Measurements from ENCODE around the gene GLRX3. TPM values are rescaled to one million over a fixed set of nuclear protein-coding genes. Genes with fewer than 3 reads are reported as not detected.

GLRX3 gene
- total RNA-seq, 1 experiment from 2014 or later, result 142 TPM

DNA sequence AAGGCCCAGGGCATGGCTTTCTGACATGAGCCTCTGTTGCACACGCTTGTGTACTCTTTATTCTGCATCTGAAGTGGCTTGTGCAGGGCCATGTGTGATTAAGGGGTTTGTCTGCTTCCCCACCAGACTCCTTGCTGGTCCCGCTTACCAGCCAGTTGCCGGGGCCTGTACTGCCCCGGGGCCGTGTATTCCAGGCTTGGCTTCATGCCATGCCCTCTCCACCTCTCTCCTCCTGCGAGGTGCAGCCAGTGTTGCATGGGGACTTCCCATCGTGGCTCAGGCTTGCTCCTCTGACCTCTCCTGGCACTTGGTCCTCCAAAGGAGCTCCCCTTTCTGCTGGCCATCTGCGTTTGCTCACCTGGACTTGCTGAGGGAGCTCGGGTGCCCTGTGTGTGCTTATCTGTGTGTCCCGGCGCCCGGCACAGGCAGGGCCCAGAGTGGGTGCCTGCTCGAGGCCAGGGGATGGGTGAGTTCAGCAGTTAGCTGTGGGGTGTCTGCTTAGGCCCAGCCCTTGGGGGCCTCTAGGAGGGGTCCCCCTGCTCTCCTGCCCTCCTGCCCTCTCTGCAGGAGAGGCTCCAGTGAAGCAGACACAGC lies 14.6 kb upstream of the GLRX3 start:
- TF ChIP-seq, protein P1, sequence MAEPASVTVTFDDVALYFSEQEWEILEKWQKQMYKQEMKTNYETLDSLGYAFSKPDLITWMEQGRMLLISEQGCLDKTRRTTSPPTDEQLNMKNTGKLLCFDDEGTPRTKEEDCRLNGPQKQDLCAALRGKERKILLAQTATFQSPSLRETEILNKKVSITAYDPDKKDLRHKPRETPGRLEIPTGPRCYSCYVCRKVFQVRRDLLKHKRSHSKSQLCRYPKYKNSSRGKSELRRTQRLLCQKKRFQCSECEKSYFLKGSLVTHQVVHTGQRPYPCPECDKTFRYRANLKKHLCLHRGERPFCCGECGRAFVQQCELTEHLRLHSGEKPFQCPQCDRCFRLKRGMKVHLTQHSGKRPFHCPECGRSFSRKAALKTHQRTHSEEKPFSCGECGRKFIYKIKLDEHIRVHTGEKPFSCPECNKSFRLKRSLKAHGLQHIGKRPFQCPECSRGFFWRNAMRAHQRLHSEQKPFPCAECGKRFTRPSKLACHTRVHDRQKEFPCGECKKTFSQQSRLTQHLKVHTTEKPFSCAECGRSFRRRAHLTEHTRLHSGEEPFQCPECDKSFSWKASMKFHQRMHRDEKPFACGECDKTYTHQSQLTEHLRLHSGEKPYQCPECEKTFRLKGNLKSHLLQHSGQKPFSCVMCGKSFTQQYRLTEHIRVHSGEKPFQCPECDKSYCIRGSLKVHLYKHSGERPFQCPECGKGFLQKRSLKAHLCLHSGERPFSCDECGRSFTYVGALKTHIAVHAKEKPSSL (CRISPR knock-in tag; conservative IDR thresholded peaks at IDR 0.05), result no peak
- TF ChIP-seq RELA (CRISPR knock-in tag; IDR thresholded peaks at IDR 0.05; ENCODE audit: borderline replicate concordance), result no peak
- TF ChIP-seq ZNF396 (CRISPR knock-in tag; IDR thresholded peaks at IDR 0.05; ENCODE audit: borderline replicate concordance), result no peak
- TF ChIP-seq ZNF423 (CRISPR knock-in tag; IDR thresholded peaks at IDR 0.05), result no peak
- TF ChIP-seq PRRX2 (CRISPR knock-in tag; IDR thresholded peaks at IDR 0.05), result no peak
- TF ChIP-seq HMGA2 (CRISPR knock-in tag; IDR thresholded peaks at IDR 0.05), result no peak
- TF ChIP-seq ZNF138 (CRISPR knock-in tag; conservative IDR thresholded peaks at IDR 0.05), result no peak
- TF ChIP-seq IRF2 (CRISPR knock-in tag; IDR thresholded peaks at IDR 0.05; ENCODE audit: borderline replicate concordance, low read depth), result no peak
- no peak for TF ChIP-seq ATF1 (CRISPR knock-in tag; IDR thresholded peaks at IDR 0.05)
- TF ChIP-seq NFYB (CRISPR knock-in tag; conservative IDR thresholded peaks at IDR 0.05; ENCODE audit: low read depth), result no peak
- no peak for TF ChIP-seq ZNF317 (CRISPR knock-in tag; IDR thresholded peaks at IDR 0.05; ENCODE audit: borderline replicate concordance, low read depth)
- TF ChIP-seq EMX1 (CRISPR knock-in tag; IDR thresholded peaks at IDR 0.05), result no peak
- TF ChIP-seq, protein P2, sequence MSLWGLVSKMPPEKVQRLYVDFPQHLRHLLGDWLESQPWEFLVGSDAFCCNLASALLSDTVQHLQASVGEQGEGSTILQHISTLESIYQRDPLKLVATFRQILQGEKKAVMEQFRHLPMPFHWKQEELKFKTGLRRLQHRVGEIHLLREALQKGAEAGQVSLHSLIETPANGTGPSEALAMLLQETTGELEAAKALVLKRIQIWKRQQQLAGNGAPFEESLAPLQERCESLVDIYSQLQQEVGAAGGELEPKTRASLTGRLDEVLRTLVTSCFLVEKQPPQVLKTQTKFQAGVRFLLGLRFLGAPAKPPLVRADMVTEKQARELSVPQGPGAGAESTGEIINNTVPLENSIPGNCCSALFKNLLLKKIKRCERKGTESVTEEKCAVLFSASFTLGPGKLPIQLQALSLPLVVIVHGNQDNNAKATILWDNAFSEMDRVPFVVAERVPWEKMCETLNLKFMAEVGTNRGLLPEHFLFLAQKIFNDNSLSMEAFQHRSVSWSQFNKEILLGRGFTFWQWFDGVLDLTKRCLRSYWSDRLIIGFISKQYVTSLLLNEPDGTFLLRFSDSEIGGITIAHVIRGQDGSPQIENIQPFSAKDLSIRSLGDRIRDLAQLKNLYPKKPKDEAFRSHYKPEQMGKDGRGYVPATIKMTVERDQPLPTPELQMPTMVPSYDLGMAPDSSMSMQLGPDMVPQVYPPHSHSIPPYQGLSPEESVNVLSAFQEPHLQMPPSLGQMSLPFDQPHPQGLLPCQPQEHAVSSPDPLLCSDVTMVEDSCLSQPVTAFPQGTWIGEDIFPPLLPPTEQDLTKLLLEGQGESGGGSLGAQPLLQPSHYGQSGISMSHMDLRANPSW (CRISPR knock-in tag; conservative IDR thresholded peaks at IDR 0.05; ENCODE audit: low read depth), result no peak
- TF ChIP-seq, protein P3, sequence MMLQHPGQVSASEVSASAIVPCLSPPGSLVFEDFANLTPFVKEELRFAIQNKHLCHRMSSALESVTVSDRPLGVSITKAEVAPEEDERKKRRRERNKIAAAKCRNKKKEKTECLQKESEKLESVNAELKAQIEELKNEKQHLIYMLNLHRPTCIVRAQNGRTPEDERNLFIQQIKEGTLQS (CRISPR knock-in tag; conservative IDR thresholded peaks at IDR 0.05), result no peak
- TF ChIP-seq, protein P4, sequence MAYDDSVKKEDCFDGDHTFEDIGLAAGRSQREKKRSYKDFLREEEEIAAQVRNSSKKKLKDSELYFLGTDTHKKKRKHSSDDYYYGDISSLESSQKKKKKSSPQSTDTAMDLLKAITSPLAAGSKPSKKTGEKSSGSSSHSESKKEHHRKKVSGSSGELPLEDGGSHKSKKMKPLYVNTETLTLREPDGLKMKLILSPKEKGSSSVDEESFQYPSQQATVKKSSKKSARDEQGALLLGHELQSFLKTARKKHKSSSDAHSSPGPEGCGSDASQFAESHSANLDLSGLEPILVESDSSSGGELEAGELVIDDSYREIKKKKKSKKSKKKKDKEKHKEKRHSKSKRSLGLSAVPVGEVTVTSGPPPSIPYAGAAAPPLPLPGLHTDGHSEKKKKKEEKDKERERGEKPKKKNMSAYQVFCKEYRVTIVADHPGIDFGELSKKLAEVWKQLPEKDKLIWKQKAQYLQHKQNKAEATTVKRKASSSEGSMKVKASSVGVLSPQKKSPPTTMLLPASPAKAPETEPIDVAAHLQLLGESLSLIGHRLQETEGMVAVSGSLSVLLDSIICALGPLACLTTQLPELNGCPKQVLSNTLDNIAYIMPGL (CRISPR knock-in tag; IDR thresholded peaks at IDR 0.05), result no peak
- no peak for TF ChIP-seq GRHL2 (CRISPR knock-in tag; IDR thresholded peaks at IDR 0.05; ENCODE audit: insufficient replicate concordance, severe bottlenecking)
- TF ChIP-seq, protein P5, sequence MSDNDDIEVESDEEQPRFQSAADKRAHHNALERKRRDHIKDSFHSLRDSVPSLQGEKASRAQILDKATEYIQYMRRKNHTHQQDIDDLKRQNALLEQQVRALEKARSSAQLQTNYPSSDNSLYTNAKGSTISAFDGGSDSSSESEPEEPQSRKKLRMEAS (CRISPR knock-in tag; IDR thresholded peaks at IDR 0.05), result no peak
- TF ChIP-seq ZNF416 (CRISPR knock-in tag; IDR thresholded peaks at IDR 0.05), result no peak
- TF ChIP-seq, protein P6, sequence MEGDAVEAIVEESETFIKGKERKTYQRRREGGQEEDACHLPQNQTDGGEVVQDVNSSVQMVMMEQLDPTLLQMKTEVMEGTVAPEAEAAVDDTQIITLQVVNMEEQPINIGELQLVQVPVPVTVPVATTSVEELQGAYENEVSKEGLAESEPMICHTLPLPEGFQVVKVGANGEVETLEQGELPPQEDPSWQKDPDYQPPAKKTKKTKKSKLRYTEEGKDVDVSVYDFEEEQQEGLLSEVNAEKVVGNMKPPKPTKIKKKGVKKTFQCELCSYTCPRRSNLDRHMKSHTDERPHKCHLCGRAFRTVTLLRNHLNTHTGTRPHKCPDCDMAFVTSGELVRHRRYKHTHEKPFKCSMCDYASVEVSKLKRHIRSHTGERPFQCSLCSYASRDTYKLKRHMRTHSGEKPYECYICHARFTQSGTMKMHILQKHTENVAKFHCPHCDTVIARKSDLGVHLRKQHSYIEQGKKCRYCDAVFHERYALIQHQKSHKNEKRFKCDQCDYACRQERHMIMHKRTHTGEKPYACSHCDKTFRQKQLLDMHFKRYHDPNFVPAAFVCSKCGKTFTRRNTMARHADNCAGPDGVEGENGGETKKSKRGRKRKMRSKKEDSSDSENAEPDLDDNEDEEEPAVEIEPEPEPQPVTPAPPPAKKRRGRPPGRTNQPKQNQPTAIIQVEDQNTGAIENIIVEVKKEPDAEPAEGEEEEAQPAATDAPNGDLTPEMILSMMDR (IDR thresholded peaks at IDR 0.05), result no peak
- TF ChIP-seq KAT7 (CRISPR knock-in tag; IDR thresholded peaks at IDR 0.05; ENCODE audit: borderline replicate concordance), result no peak
- peaks cover 5% of the 10 kb centered on the region for H3K27me3 Mint-ChIP-seq (ENCODE audit: low read depth)
- CTCF ChIA-PET, result interaction anchor here (1.3 to 1.7 kb wide), 2 partner anchors 12 to 77 kb away, joined by 4 to 8 read pairs; partner anchors contain the start of gene C10orf143
- H3K36me3 Mint-ChIP-seq, result peaks cover 16% of the 10 kb centered on the region
- DNase-seq (ENCODE audit: low spot score) (no peak), ATAC-seq (no peak)
- no peak overlapping the region for H3K27ac Mint-ChIP-seq
- peaks cover 23% of the 10 kb centered on the region for H3K9me3 Mint-ChIP-seq
- no peaks in the 10 kb centered on the region for H3K4me1 Mint-ChIP-seq
- no peak overlapping the region for H3K4me3 Mint-ChIP-seq
- POLR2A ChIA-PET, result interaction anchor here (0.7 kb wide), 1 partner anchor 10 kb away, joined by 5 read pairs; no protein-coding TSS in a partner anchor
